ENCODE results near the gene SLC22A6.

SLC22A6 gene

GRCh38 chr11:62931499-62932278 is 53.1 kb downstream of the SLC22A6 start:
- DNase-seq (ENCODE audit: low read depth) = peak; percentile 28

- no peak for DNase-seq (ENCODE audit: low read depth)
Observed at GRCh38 chr11:62930666-62931065, 54.1 kb downstream of the SLC22A6 start.

- DNase-seq (ENCODE audit: low read depth) = no peak
Observed at GRCh38 chr11:62930157-62930556, 54.6 kb downstream of the SLC22A6 start.

- DNase-seq (ENCODE audit: low read depth) = no peak
Observed at GRCh38 chr11:62928011-62928410, 56.8 kb downstream of the SLC22A6 start.

- DNase-seq (ENCODE audit: low read depth) = no peak
Observed at GRCh38 chr11:62926680-62927455, 57.9 kb downstream of the SLC22A6 start.

Measured in EH (cell line).